Testis (tissue), 3 donors: ENCODE measurements around the gene MAPK11. TPM values are rescaled to one million over a fixed set of nuclear protein-coding genes. Genes with fewer than 3 reads are reported as not detected.

ENCODE experiments used
- DNase-seq: peaks from one replicate; pipeline ENCODE4 v3.0.0-alpha.2; 2019
- H3K27ac ChIP-seq, 2 donors: fragments of 200-600 bp; sonication (generic); one replicate each; pipeline ENCODE4 v1.5.1; 2019
- H3K27me3 ChIP-seq: fragments of 200-600 bp; sonication (generic); one replicate; pipeline ENCODE4 v1.5.1; 2019
- H3K36me3 ChIP-seq: fragments of 200-600 bp; sonication (generic); one replicate; pipeline ENCODE4 v1.5.1; 2017; ENCODE audit warnings: low read depth; ENCODE audit errors: missing control alignments
- H3K4me1 ChIP-seq: fragments of 200-600 bp; sonication (generic); one replicate; pipeline ENCODE4 v1.5.1; 2019
- H3K4me3 ChIP-seq, 2 donors: fragments of 200-600 bp; sonication (generic); one replicate each; pipeline ENCODE4 v1.5.1; 2017 to 2019
- H3K9me3 ChIP-seq: fragments of 200-600 bp; sonication (generic); one replicate; pipeline ENCODE4 v1.5.1; 2017
- CTCF ChIP-seq, 3 experiments: fragments of 450-650 bp in 2 of 3; fragments of 200-600 bp in 1 of 3; sonication (generic) in 1 of 3; IDR thresholded peaks; one replicate each; pipeline ENCODE4 v1.5.1; 2016 to 2019; ENCODE audit warnings: antibody characterized with exemption in 3 of 3, mild to moderate bottlenecking in 2 of 3, moderate library complexity in 1 of 3
- POLR2A ChIP-seq: fragments of 450-650 bp; IDR thresholded peaks from one replicate; pipeline ENCODE4 v1.6.1; 2017; ENCODE audit warnings: antibody characterized with exemption, mild to moderate bottlenecking, moderate library complexity
- WGBS, 2 donors: methylation state at CpG; one replicate each; pipeline ENCODE4 v1.1.5; 2018; 5-methylcytosine and 5-hydroxymethylcytosine counted together
- intact Hi-C: fragments of 100-400 bp; cut with DNase I; formaldehyde crosslinking; loops from one replicate; pipeline ENCODE4 v1.15.1; 2023; ENCODE audit warnings: low total_unique reads
- polyA plus RNA-seq: library from polyadenylated mRNA; stranded (reverse); fragments of 350-450 nt; fragmentation: Illumina TruSeq; extraction: RNeasy Lipid Tissue Mini Kit (QIAGEN cat#74804); gene quantifications from one replicate; pipeline ENCODE4 v1.2.3, GENCODE V29; 2014; ENCODE audit warnings: low read depth, low replicate concordance; ENCODE audit not compliant: insufficient read depth
- total RNA-seq, 2 donors: library from RNA; depleted of rRNA; stranded (reverse); fragments of >200 nt; gene quantifications; one replicate each; pipeline ENCODE4 v1.2.3, GENCODE V29; 2016

Gene MAPK11
- total and polyA plus RNA-seq, 3 donors from 2014 or later, result 6.4 to 10.7 (median 8.3) TPM

DNA sequence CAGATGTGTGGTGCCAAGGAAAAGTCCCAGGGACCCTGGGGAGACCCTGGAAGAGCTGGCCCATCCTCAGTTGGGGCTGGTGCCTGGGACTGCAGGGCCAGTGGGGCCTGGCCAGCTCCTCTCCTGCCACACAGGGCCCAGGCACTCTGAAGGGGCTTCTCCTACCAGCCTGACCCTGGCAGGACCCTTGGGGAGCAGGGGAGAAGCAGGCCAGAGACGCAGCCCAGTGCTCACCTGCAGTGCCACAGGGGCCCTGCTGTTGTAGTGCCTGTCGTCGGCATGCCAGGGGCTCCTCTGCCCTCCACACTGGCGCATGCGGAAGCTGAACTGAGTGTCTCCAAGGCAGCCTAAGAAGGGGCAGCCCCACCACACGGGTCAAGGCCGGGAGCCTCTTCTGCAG is 47.5 kb upstream of the MAPK11 start:
- 83 to 87% methylated on average over 3 to 7 of the region's 7 CpGs for WGBS, 2 donors
- no peaks in the 10 kb centered on the region for H3K36me3 ChIP-seq
- no peaks in the 10 kb centered on the region for H3K9me3 ChIP-seq
- H3K4me3 ChIP-seq, result no peak overlapping the region
- no peaks in the 10 kb centered on the region for H3K27me3 ChIP-seq
- no peaks in the 10 kb centered on the region for H3K4me1 ChIP-seq
- intact Hi-C loops, result no loop called here
- no peak for TF ChIP-seq CTCF (IDR thresholded peaks at IDR 0.05)
- no peak for DNase-seq
- H3K27ac ChIP-seq, result no peak overlapping the region

DNA sequence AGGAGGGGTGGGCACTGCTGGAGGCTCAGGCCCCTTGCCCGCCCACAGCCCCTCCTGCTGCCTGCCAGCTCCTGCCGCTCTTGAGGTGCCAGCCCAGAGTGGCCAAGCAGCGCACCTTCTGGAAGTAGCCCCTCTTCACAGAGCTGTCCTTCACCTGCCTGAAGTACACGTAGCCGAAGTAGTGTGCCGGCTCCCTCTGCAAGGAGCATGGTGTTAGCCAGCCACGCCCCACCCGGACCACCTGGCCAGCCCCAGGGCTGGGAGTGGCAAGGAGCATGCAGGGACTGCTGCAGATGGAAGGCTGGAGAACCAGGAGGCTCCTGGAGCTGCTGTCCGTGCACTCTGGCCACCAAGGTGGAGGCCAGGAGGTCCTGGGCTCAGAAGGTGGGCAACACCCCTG is 47.0 kb upstream of the MAPK11 start:
- no peaks in the 10 kb centered on the region for H3K9me3 ChIP-seq
- no peak overlapping the region for H3K27ac ChIP-seq
- H3K27me3 ChIP-seq, result no peaks in the 10 kb centered on the region
- intact Hi-C loops, result no loop called here
- H3K4me1 ChIP-seq, result no peaks in the 10 kb centered on the region
- no peak overlapping the region for H3K4me3 ChIP-seq
- no peak for DNase-seq
- H3K36me3 ChIP-seq, result no peaks in the 10 kb centered on the region
- TF ChIP-seq CTCF (IDR thresholded peaks at IDR 0.05), result no peak
- no peak for TF ChIP-seq POLR2A
- WGBS, 2 donors, result 87 to 93% methylated on average over 9 of the region's 9 CpGs

DNA sequence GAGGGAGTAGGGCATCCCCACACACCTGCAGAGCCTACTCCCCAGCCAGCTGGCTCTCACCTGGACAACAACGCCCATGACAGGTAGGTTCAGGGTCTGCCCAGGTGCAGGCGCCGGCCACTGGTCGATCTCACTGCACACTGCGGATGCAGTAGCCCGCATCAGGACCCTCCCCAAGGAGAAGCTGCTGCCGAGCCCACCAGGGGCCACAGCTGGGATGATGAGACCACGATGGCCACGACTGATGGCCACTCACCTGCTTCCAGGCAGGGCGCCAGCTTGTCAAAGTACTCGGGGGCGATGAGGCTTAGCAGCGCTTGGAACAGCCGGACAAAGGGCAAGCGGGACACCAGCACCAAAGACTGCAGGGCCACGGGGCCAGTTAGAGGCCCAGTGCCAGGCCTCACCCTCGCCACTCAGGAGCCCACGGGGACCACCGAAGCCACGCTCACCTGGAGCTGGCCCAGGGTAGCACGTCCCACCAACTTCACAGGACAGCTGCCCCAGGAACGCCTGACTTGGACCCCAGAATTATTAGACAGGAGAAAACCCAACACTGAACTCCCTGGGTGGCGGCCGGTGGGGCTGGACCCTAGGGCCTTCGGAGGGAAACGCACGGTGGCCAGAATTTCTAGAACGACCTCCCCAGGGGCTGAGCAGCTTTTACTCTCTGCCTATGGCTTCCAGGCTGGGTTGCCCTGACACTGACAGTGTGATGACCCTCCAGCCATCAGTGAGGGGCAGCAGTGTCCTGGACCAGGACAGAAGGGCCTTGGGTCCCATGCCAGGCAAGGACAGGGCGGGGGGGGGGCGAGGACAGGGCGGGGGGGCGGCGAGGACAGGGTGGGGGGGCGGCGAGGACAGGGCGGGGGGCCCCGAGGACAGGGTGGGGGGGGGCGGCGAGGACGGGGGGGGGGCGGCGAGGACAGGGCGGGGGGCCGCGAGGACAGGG is 46.2 kb upstream of the MAPK11 start:
- Histone ChIP-seq H3K4me1 (no peaks in the 10 kb centered on the region), H3K36me3 (no peaks in the 10 kb centered on the region), H3K9me3 (no peaks in the 10 kb centered on the region), H3K4me3 (no peak overlapping the region), H3K27me3 (no peaks in the 10 kb centered on the region), H3K27ac (no peak overlapping the region)
- WGBS, 2 donors, result 85 to 95% methylated on average over 4 to 26 of the region's 45 CpGs
- no peak for DNase-seq
- intact Hi-C loops, result no loop called here
- TF ChIP-seq POLR2A, result no peak
- no peak for TF ChIP-seq CTCF (IDR thresholded peaks at IDR 0.05)

- Histone ChIP-seq H3K36me3 (no peaks in the 10 kb centered on the region), H3K27ac (no peak overlapping the region), H3K9me3 (no peaks in the 10 kb centered on the region), H3K4me3 (no peak overlapping the region), H3K27me3 (no peaks in the 10 kb centered on the region), H3K4me1 (no peaks in the 10 kb centered on the region)
- WGBS, 2 donors, result 85 to 95% methylated on average over 12 to 18 of the region's 18 CpGs
- TF ChIP-seq POLR2A (no peak), CTCF (IDR thresholded peaks at IDR 0.05) (no peak)
- no peak for DNase-seq
- intact Hi-C loops, result no loop called here
Measured at GRCh38 chr22:50315289-50316113, 45.3 kb upstream of the MAPK11 start.
